Ovary (tissue), 9 donors: ENCODE measurements around the gene OR6A2. TPM values are rescaled to one million over a fixed set of nuclear protein-coding genes. Genes with fewer than 3 reads are reported as not detected.

Experiments
- DNase-seq, 5 donors: peaks; one replicate each; pipeline ENCODE4 v3.0.0-alpha.2; 2019 to 2020
- H3K27ac ChIP-seq, 2 donors: fragments of 200-600 bp; one replicate each; pipeline versions ENCODE4 v1.5.1 to v1.8.0; 2019 to 2022
- H3K27me3 ChIP-seq: fragments of 200-600 bp; one replicate; pipeline ENCODE4 v1.8.0; 2022
- H3K36me3 ChIP-seq: fragments of 200-600 bp; sonication (generic); one replicate; pipeline ENCODE4 v1.5.1; 2019
- H3K4me1 ChIP-seq: one replicate; pipeline ENCODE4 v1.8.1; 2013; ENCODE audit warnings: mild to moderate bottlenecking, moderate library complexity; ENCODE audit not compliant: insufficient read depth
- H3K4me3 ChIP-seq: fragments of 200-600 bp; sonication (generic); one replicate; pipeline ENCODE4 v1.5.1; 2017
- H3K9me3 ChIP-seq, 2 donors: fragments of 200-600 bp in 1 of 2; sonication (generic) in 1 of 2; one replicate each; pipeline versions ENCODE4 v1.5.1 to v1.8.1; 2013 to 2019; ENCODE audit warnings: mild to moderate bottlenecking in 1 of 2, moderate library complexity in 1 of 2
- CTCF ChIP-seq, 3 donors: fragments of 450-650 bp in 2 of 3; fragments of 200-600 bp in 1 of 3; IDR thresholded peaks; one replicate each; pipeline versions ENCODE4 v1.5.1 to v1.8.0; 2016 to 2022; ENCODE audit warnings: antibody characterized with exemption in 3 of 3, mild to moderate bottlenecking in 1 of 3
- EP300 ChIP-seq: sonication (generic); formaldehyde crosslinking; IDR thresholded peaks from one replicate; pipeline ENCODE4 v1.6.1; 2017; ENCODE audit warnings: antibody characterized with exemption
- POLR2A ChIP-seq: fragments of 450-650 bp; IDR thresholded peaks from one replicate; pipeline ENCODE4 v1.6.1; 2017; ENCODE audit warnings: antibody characterized with exemption, mild to moderate bottlenecking, moderate library complexity
- WGBS, 3 donors: extraction: QIAGEN DNeasy Blood & Tissue Kit in 1 of 3; methylation state at CpG; one replicate each; pipeline versions ENCODE4 v1.1.5 to v1.1.7; 2013 to 2017; 5-methylcytosine and 5-hydroxymethylcytosine counted together
- intact Hi-C, 4 donors: fragments of 100-400 bp; cut with DNase I; formaldehyde crosslinking; loops; one replicate each; pipeline versions ENCODE4 v1.11.0 to v1.15.1; 2022 to 2023
- polyA plus RNA-seq, 2 donors: library from polyadenylated mRNA; stranded (reverse); fragments of 200-250 nt in 1 of 2; fragments of 350-450 nt in 1 of 2; fragmentation: Illumina TruSeq in 1 of 2; extraction: RNeasy Lipid Tissue Mini Kit (QIAGEN cat#74804) in 1 of 2; gene quantifications; one replicate each; pipeline ENCODE4 v1.2.3, GENCODE V29; 2013 to 2014
- total RNA-seq, 7 donors: library from RNA; depleted of rRNA in 2 of 7; stranded (reverse); fragments of >200 nt in 2 of 7; fragmentation: NEBNext Ultra II Directional in 3 of 7; extraction: Animal tissue kit (Norgen Biotek cat#: 25700) in 3 of 7; gene quantifications; one replicate each; pipeline versions ENCODE4 v1.1.0 to v1.2.4, GENCODE V29; 2016 to 2023
- donor health status: DM: no; HTN: no; CAD: no; lungs with moderate emphysema.
- donor health status: DM: no; HTN: no; CAD: no.
- donor health status: Bipolar disorder and iron deficiency.
- donor health status: DM: yes; HTN: yes; CAD: no.
- donor health status: DM: no; HTN: no; CAD: no.
- donor health status: DM: yes; HTN: yes; CAD: no.

OR6A2 gene
- total and polyA plus RNA-seq, 9 donors = 0.17 to 0.46 (median 0.20) TPM; not detected in 4

DNA sequence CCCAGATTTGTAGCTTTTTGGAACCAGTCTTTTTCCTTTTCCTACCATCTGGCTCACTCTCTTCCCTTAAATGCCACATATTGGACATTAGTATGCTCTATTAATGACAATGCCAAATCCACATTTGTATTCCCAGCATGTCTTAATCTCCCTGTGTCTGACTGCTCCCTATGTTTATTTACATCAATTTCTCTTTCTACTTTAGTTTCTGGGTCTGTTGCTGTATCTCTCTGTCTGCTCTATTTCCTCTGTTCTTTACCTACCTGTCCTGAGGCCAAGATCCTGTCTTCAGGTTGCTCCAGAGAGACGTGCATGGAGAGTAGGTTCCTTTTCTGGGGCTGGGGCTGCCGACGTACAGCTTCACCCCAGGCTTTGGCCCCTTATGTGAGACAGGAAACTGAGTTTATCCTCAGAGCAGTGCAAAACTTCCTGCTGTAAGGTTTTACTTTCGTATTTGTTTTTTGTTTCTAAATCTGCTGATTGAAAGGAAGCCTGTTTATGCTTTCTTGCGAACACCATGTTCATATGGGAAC lies 53.3 kb downstream of the OR6A2 start:
- TF ChIP-seq EP300 (no peak), CTCF (IDR thresholded peaks at IDR 0.05) (no peak), POLR2A (no peak)
- H3K4me3 ChIP-seq = no peak overlapping the region
- H3K9me3 ChIP-seq = no peaks in the 10 kb centered on the region
- 40 to 53% (median 53%) methylated on average over 5 of the region's 5 CpGs for WGBS, 3 donors
- no peak overlapping the region for H3K27ac ChIP-seq
- no peak for DNase-seq
- H3K27me3 ChIP-seq = no peaks in the 10 kb centered on the region
- H3K4me1 ChIP-seq = no peaks in the 10 kb centered on the region
- no peaks in the 10 kb centered on the region for H3K36me3 ChIP-seq
- intact Hi-C loops = no loop called here

DNA sequence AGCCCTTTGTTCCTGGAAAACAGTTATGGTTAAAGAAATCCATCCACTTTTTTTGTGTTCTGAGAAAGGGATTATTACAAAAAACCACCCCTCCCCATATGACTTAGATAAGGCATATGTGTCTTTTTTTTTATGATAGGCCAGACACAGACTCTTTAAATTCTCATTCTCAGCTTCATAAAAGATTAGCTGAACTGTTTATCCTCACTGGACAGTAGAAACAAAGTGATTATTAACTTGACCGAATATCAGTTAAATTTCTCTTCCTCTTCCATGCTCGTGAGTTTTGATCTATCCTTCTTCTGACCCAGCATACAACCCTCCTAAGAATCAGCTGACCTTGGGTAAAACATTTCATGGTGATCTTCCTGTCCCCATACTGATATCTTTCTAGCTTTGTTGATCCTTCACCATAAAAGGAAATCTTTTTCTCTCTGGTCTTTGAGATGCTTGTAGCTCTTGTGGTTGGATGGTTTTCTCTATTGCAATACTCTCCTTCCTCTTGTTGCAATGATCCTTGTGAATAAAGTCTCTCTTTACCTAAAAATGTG lies 53.9 kb downstream of the OR6A2 start:
- Histone ChIP-seq H3K27me3 (no peaks in the 10 kb centered on the region), H3K36me3 (no peaks in the 10 kb centered on the region), H3K4me1 (no peaks in the 10 kb centered on the region), H3K9me3 (no peaks in the 10 kb centered on the region), H3K27ac (no peak overlapping the region), H3K4me3 (no peak overlapping the region)
- no peak for DNase-seq
- WGBS, 3 donors = 45 to 56% (median 55%) methylated on average over 2 of the region's 2 CpGs
- intact Hi-C loops = no loop called here
- TF ChIP-seq POLR2A = no peak
- no peak for TF ChIP-seq EP300
- TF ChIP-seq CTCF (IDR thresholded peaks at IDR 0.05) = no peak

- WGBS, 3 donors = 36 to 56% (median 47%) methylated on average over 3 to 4 of the region's 4 CpGs
- Histone ChIP-seq H3K9me3 (no peaks in the 10 kb centered on the region), H3K27me3 (no peaks in the 10 kb centered on the region), H3K4me3 (no peak overlapping the region), H3K4me1 (no peaks in the 10 kb centered on the region), H3K27ac (no peak overlapping the region), H3K36me3 (no peaks in the 10 kb centered on the region)
- TF ChIP-seq EP300 (no peak), CTCF (IDR thresholded peaks at IDR 0.05) (no peak), POLR2A (no peak)
- intact Hi-C loops = no loop called here
- no peak for DNase-seq
Observed at GRCh38 chr11:6745018-6745417, 54.5 kb downstream of the OR6A2 start.

DNA sequence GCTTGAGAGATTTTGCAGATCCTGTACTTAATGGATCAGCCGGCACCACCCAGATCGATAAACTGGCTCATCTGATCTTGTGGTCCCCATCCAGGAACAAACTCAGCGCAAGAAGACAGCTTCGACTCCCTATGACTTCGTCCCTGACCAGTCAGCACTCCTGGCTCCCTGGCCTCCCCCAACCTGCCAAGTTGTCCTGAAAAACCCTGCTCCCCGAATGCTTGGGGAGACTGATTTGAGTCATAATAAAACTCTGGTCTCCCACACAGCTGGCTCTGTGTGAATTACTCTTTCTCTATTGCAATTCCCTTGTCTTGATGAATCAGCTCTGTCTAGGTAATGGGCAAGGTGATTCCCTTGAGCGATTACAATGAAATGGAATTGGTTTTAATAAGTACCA lies 57.2 kb downstream of the OR6A2 start:
- no peak for DNase-seq
- Histone ChIP-seq H3K27ac (no peak overlapping the region), H3K27me3 (no peaks in the 10 kb centered on the region), H3K4me3 (no peak overlapping the region), H3K9me3 (no peaks in the 10 kb centered on the region), H3K36me3 (no peaks in the 10 kb centered on the region), H3K4me1 (no peaks in the 10 kb centered on the region)
- intact Hi-C loops = no loop called here
- WGBS, 3 donors = 59 to 66% (median 61%) methylated on average over 7 of the region's 7 CpGs
- TF ChIP-seq CTCF (IDR thresholded peaks at IDR 0.05) (no peak), EP300 (no peak), POLR2A (no peak)

Other genes with a start within 250 kb of the OR6A2 start
- gene RRP8, start 196.1 kb downstream of the OR6A2 start, total RNA-seq = 10 to 100 TPM in 5 of 7 donors, 1 to 10 TPM in 2; 8.2 to 25.5 (median 17.1) TPM
- 10 to 100 TPM; 13.4 to 32.7 TPM for gene RRP8, start 196.1 kb downstream of the OR6A2 start, polyA plus RNA-seq
- gene ILK, start 195.9 kb downstream of the OR6A2 start, total RNA-seq = 100 to 1,000 TPM in 5 of 7 donors, 10 to 100 TPM in 2; 79.8 to 222 (median 140) TPM
- gene ILK, start 195.9 kb downstream of the OR6A2 start, polyA plus RNA-seq = 100 to 1,000 TPM; 126 to 337 TPM
- gene TAF10, start 187.5 kb downstream of the OR6A2 start, total RNA-seq = 100 to 1,000 TPM in 2 of 7 donors, 10 to 100 TPM in 5; 45.1 to 109 (median 76.8) TPM
- gene TAF10, start 187.5 kb downstream of the OR6A2 start, polyA plus RNA-seq = 100 to 1,000 TPM in 1 of 2 donors, 10 to 100 TPM in 1; 40.0 to 183 TPM
- 10 to 100 TPM; 21.0 to 71.8 (median 58.2) TPM for gene TPP1, start 180.3 kb downstream of the OR6A2 start, total RNA-seq
- gene TPP1, start 180.3 kb downstream of the OR6A2 start, polyA plus RNA-seq = 100 to 1,000 TPM in 1 of 2 donors, 10 to 100 TPM in 1; 40.5 to 360 TPM
- 10 to 100 TPM; 14.8 to 36.8 (median 23.0) TPM for gene DCHS1, start 143.9 kb downstream of the OR6A2 start, total RNA-seq
- 10 to 100 TPM in 1 of 2 donors, 1 to 10 TPM in 1; 5.2 to 20.2 TPM for gene DCHS1, start 143.9 kb downstream of the OR6A2 start, polyA plus RNA-seq
- 10 to 100 TPM; 23.0 to 37.9 (median 30.7) TPM for gene MRPL17, start 116.3 kb downstream of the OR6A2 start, total RNA-seq
- 10 to 100 TPM; 28.2 to 30.1 TPM for gene MRPL17, start 116.3 kb downstream of the OR6A2 start, polyA plus RNA-seq
- under 1 TPM in 4 of 7 donors, not detected in 3; under 0.01 to 0.17 (median 0.05) TPM for gene OR2AG2, start 27.7 kb downstream of the OR6A2 start, total RNA-seq
- gene OR2AG2, start 27.7 kb downstream of the OR6A2 start, polyA plus RNA-seq = under 1 TPM in 1 of 2 donors, not detected in 1; 0.03 TPM
- gene OR2AG1, start 16.7 kb downstream of the OR6A2 start, total RNA-seq = not detected
- gene OR2AG1, start 16.7 kb downstream of the OR6A2 start, polyA plus RNA-seq = not detected
- not detected for gene OR10A5, start 46.0 kb upstream of the OR6A2 start, total RNA-seq
- gene OR10A5, start 46.0 kb upstream of the OR6A2 start, polyA plus RNA-seq = not detected
- gene OR10A2, start 63.4 kb upstream of the OR6A2 start, total RNA-seq = not detected
- gene OR10A2, start 63.4 kb upstream of the OR6A2 start, polyA plus RNA-seq = not detected
- gene OR10A4, start 76.9 kb upstream of the OR6A2 start, total RNA-seq = not detected
- not detected for gene OR10A4, start 76.9 kb upstream of the OR6A2 start, polyA plus RNA-seq
- gene OR2D2, start 92.8 kb upstream of the OR6A2 start, total RNA-seq = under 1 TPM in 2 of 7 donors, not detected in 5; 0.22 to 0.92 TPM
- gene OR2D2, start 92.8 kb upstream of the OR6A2 start, polyA plus RNA-seq = not detected
- gene OR2D3, start 121.3 kb upstream of the OR6A2 start, total RNA-seq = not detected
- not detected for gene OR2D3, start 121.3 kb upstream of the OR6A2 start, polyA plus RNA-seq
- 1 to 10 TPM in 5 of 7 donors, under 1 TPM in 2; 0.57 to 1.9 (median 1.1) TPM for gene ZNF215, start 126.7 kb upstream of the OR6A2 start, total RNA-seq
- gene ZNF215, start 126.7 kb upstream of the OR6A2 start, polyA plus RNA-seq = 1 to 10 TPM in 1 of 2 donors, under 1 TPM in 1; 0.42 to 1.6 TPM
- gene ZNF214, start 220.7 kb upstream of the OR6A2 start, total RNA-seq = 1 to 10 TPM; 3.7 to 6.8 (median 6.5) TPM
- 1 to 10 TPM; 3.2 to 3.5 TPM for gene ZNF214, start 220.7 kb upstream of the OR6A2 start, polyA plus RNA-seq
- gene NLRP14, start 220.8 kb upstream of the OR6A2 start, total RNA-seq = under 1 TPM in 6 of 7 donors, not detected in 1; 0.10 to 0.33 (median 0.19) TPM
- gene NLRP14, start 220.8 kb upstream of the OR6A2 start, polyA plus RNA-seq = under 1 TPM; 0.08 to 0.15 TPM